HepG2 (cell line): ENCODE measurements around the gene ERF.

ENCODE experiments used
- ELF3 ChIP-seq: IDR thresholded peaks from 2 replicates; pipeline ENCODE4 v1.6.1; 2016; ENCODE audit warnings: missing genetic modification reagents, missing compliant biosample characterization
- RAD21 ChIP-seq: fragments of 450-650 bp; formaldehyde crosslinking; IDR thresholded peaks from 2 replicates; pipeline ENCODE4 v1.5.0; 2020; ENCODE audit warnings: mild to moderate bottlenecking
- REPIN1 ChIP-seq: sonication (generic); formaldehyde crosslinking; IDR thresholded peaks from 2 replicates; pipeline ENCODE4 v1.8.0; 2022; ENCODE audit warnings: missing genetic modification reagents, low read depth, mild to moderate bottlenecking, borderline replicate concordance
- RFX5 ChIP-seq: IDR thresholded peaks from 2 replicates; pipeline ENCODE4 v1.6.1; 2011; ENCODE audit warnings: low read depth, low read length, improper control_type of control experiment
- TBX2 ChIP-seq: sonication (generic); formaldehyde crosslinking; IDR thresholded peaks from 2 replicates; pipeline ENCODE4 v1.5.0; 2020; ENCODE audit warnings: missing genetic modification reagents, mild to moderate bottlenecking, borderline replicate concordance

DNA sequence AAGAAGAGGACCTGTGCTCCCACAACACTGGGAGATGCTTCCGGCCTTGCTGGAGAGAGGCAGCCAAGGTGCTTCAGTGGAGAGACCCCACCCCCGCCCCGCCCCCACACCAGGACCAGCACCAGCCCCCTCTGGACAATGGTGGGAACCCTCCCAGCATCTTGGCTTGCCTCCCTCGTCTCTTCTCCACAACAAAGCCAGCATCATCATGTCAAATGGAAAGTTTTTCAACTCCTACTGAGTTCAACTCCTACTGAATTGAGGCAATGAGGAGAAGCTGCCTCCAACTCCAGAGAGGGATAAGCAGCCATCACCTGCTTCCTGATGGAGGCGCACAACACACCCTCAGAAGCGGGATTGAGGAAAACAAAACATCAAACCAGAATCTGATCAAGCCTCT is 50.3 kb downstream of the ERF start:
- TF ChIP-seq TBX2 (CRISPR knock-in tag) (no peak), REPIN1 (CRISPR knock-in tag) (no peak), RAD21 (CRISPR knock-in tag) (no peak), ELF3 (CRISPR knock-in tag) (no peak), RFX5 (no peak)
